Stimulated activated CD4-positive, alpha-beta T cell treated with anti-CD3 and anti-CD28 coated beads, Interleukin-1b, Interleukin-23, amount 100 ng/mL, for 24 hours (primary cell): ENCODE measurements around the gene GXYLT1.
A peak's percentile ranks its signal among the peaks of the same experiment; 100 is the strongest.
"Not testable (repeated sequence)": the region's sequence is repeated elsewhere in the genome, so short reads cannot be mapped to it uniquely, and the experiment has no call there.

Experiments
- DNase-seq, 4 experiments: peaks; one replicate each; pipeline ENCODE4 v3.0.0-alpha.2; 2020; ENCODE audit warnings: low read depth in 4 of 4, low spot score in 1 of 4

GXYLT1 gene

GRCh38 chr12:42103155-42103554, 41.5 kb downstream of the GXYLT1 start:
- DNase-seq: no peak

- no peak for DNase-seq
Observed at GRCh38 chr12:42102720-42103119, 42.0 kb downstream of the GXYLT1 start.

DNA sequence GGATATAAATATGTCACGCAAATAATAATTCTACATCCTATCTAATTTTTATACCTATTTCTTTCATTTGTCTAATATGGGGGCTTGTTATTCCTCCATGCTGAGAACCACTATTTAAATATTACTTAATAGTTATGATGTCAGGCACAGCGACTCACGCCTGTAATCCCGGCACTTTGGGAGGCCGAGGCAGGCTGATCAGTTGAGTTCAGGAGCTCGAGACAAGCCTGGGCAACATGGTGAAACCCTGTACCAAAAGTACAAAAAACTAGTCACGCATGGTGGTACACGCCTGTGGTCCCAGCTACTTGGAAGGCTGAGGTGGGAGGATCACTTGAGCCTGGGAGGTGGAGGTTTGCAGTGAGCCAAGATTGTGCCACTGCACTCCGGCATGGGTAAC, 45.2 kb downstream of the GXYLT1 start:
- no peak for DNase-seq

DNA sequence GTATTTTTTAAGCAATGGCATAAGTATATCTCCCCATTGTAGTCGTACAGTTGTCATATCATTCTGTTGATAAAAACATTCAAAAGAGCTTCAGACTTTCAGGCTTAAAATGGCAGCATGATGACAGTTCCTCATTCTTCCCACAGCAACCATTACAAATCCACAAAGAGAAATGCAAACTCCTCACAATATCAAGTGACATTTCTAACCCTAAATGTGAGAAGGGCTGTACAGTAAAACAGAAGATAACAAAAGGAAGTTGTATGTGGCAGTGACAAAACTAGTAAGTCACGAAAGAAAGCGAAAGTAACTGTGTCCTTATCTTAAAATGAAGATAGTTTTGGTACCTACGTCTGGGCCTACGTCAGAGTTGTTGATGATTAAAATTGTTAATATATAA, 46.7 kb downstream of the GXYLT1 start:
- no peak for DNase-seq

DNA sequence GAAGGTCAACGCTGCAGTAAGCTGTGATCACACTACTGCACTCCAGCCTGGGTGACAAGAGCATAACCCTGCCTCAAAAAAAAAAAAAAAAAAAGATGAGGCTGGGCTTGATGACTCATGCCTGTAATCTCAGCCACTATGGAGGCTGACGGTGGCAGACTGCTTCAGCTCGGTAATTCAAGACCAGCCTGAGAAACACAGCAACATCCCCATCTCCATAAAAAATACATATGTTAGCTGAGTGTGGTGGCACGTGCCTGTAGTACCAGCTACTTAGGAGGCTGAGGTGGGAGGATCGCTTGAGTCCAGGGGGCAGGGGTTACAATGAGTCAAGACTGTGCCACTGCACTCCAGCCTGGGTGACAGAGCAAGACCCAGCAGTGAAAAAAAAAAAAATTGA, 50.4 kb downstream of the GXYLT1 start:
- peak in 1 of 4 experiments; percentile 4 for DNase-seq

- DNase-seq: no peak
Observed at GRCh38 chr12:42091769-42092168, 52.9 kb downstream of the GXYLT1 start.

DNA sequence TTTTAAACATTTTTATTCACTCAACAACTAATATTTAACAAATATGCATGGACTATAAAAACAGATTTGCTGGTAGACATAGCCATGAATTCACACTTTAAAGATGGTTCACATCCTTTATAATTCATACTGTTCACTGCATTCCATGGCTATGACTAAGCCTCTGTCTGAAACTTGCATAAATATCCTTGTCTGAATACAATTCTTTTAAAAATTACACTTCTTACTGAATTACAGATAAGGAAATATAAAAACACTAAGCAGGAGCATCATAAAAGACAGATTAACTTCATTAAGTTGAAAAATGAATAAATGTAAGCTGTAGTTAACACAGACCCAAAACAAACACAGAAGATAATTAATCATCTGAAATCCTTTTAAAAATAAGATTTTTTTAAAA, 53.8 kb downstream of the GXYLT1 start:
- no peak for DNase-seq

GRCh38 chr12:42086031-42086430, 58.6 kb downstream of the GXYLT1 start:
- no peak for DNase-seq

DNA sequence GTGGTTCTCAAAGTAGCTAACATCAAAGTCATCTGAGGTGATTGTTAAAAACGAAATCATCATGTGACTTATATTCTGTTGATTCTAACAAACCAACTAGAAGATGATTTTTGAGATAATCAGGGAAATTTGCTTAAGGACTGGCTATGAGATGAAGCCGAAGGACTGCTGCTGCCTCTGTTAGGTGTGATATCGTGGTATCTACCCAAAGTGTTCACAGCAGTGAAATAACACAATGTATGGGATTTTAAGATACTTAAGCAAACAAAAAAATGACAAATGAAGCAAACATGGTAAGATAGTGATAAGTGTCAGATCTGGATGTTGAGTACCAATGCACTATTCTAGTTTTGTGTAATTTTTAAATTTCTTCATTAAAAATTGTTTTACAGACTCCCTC, 59.1 kb downstream of the GXYLT1 start:
- no peak for DNase-seq

DNA sequence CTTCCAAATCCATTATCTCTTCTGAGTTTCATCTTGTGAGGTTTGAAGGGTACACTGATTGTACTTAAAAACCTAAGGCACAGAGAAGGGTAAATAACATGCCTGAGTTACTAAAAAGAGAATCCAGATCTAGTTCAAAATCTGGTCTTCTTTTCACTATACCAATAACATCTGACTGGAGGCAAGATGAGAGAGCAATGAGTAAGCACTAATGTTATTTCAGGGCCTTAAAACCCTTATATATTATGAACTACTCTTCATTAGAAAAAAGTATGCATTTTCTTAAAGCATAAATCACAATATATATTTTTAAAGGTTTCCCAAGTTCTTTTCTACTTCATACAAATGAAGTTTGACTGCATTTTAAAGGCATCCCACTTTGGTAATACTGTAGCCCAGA, 60.2 kb downstream of the GXYLT1 start:
- no peak for DNase-seq

DNA sequence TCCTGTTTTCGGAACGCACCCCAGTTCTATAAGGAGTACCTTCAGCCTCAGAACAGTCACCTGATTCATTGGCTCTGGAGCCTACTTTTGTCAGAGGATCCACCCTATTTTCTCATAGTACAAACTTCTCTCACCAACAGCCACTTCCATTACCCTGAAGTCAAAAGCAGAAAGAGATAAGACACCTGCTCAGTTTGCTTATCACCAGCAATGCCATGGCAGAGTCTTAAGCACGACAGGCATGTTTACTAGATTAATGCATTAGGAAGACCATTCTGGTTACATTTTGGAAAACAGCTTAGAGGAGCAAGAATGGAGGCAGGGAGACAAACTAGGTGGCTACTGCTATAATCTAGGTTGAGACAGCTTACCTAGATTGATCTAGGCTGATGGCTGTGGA, 67.7 kb downstream of the GXYLT1 start:
- DNase-seq: no peak

- DNase-seq: no peak
Observed at GRCh38 chr12:42070036-42070435, 74.6 kb downstream of the GXYLT1 start.

DNA sequence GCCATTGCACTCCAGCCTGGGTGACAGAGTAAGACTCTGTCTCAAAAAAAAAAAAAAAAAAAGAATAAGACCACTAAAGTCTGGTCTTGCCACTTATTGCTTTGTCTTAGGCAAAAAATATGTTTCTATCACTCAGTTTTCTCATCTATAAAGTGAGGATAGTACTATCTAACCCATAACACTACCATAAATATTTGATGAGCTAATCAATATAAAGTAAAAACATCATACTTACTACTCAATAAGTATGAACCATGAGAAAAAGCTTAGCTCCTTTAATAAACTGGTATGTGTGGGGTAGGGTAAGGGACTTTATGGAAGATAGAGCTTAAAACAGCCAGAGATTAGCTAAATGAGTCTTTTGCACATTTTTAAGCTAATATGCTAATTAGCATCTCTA, 85.5 kb downstream of the GXYLT1 start:
- no peak for DNase-seq

GRCh38 chr12:42056130-42056529, 88.5 kb downstream of the GXYLT1 start:
- DNase-seq: no peak

- no peak for DNase-seq
Observed at GRCh38 chr12:42053456-42053855, 91.2 kb downstream of the GXYLT1 start.

GRCh38 chr12:42048980-42049379, 95.7 kb downstream of the GXYLT1 start:
- DNase-seq: not testable (repeated sequence)

DNA sequence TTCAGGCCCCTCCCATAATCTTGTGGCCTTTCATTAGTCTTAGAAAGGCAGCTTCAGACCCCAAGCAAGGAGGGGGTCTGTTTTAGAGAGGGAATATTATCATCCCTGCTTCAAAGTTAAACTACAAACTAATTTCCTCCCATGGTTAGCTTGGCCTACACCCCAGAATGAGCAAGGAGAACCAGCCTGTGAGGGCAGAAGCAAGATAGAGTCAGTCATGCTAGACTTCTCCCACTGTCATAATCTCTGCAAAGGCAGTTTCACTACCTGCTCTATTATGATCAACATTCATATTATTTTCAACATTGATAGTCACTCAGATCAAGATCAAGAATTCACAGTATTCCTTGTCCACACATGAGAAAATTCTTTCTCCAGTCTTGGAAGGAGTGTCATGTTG, 105.1 kb downstream of the GXYLT1 start:
- no peak for DNase-seq

GRCh38 chr12:42039176-42039575, 105.5 kb downstream of the GXYLT1 start:
- DNase-seq: no peak

GRCh38 chr12:42031847-42032564, 112.7 kb downstream of the GXYLT1 start:
- DNase-seq: no peak
